IMR-90 (cell line): ENCODE measurements around the gene WNT6.

Experiments
- BHLHE40 ChIP-seq: fragments of 150-350 bp; IDR thresholded peaks from 2 replicates; pipeline ENCODE4 v1.6.1; 2016; ENCODE audit warnings: mild to moderate bottlenecking, low read depth, low read length
- MAFK ChIP-seq: IDR thresholded peaks from 2 replicates; pipeline ENCODE4 v1.6.1; 2012; ENCODE audit warnings: low read depth, low read length, improper control_type of control experiment
- MAZ ChIP-seq: IDR thresholded peaks from 2 replicates; pipeline ENCODE4 v1.6.1; 2012; ENCODE audit warnings: low read depth, mild to moderate bottlenecking, low read length, improper control_type of control experiment, moderate library complexity, borderline replicate concordance
- NFE2L2 ChIP-seq: fragments of 150-350 bp; IDR thresholded peaks from 2 replicates; pipeline ENCODE4 v1.6.1; 2016; ENCODE audit warnings: low read depth, mild to moderate bottlenecking, low read length
- POLR2A ChIP-seq: IDR thresholded peaks from 2 replicates; pipeline ENCODE4 v1.6.1; 2012; ENCODE audit warnings: mild to moderate bottlenecking, low read depth, low read length
- RAD21 ChIP-seq: IDR thresholded peaks from 2 replicates; pipeline ENCODE4 v1.6.1; 2012; ENCODE audit warnings: low read length, improper control_type of control experiment
- RCOR1 ChIP-seq: IDR thresholded peaks from 2 replicates; pipeline ENCODE4 v1.6.1; 2012; ENCODE audit warnings: mild to moderate bottlenecking, low read length, improper control_type of control experiment; ENCODE audit not compliant: insufficient replicate concordance
- SMC3 ChIP-seq: fragments of 150-350 bp; IDR thresholded peaks from 2 replicates; pipeline ENCODE4 v1.6.1; 2016; ENCODE audit warnings: low read depth, mild to moderate bottlenecking, antibody characterized with exemption, low read length, moderate library complexity
- TF ChIP-seq, protein P1 (sequence below): conservative IDR thresholded peaks from 2 replicates; pipeline ENCODE4 v1.5.1; 2012; ENCODE audit warnings: mild to moderate bottlenecking, low read depth, low read length, improper control_type of control experiment
- TF ChIP-seq, protein P2 (sequence below): fragments of 150-350 bp; IDR thresholded peaks from 2 replicates; pipeline ENCODE4 v1.6.1; 2016; ENCODE audit warnings: low read depth, mild to moderate bottlenecking, low read length, moderate library complexity, borderline replicate concordance
- TF ChIP-seq, protein P3 (sequence below): fragments of 150-350 bp; IDR thresholded peaks from 2 replicates; pipeline ENCODE4 v1.6.1; 2017; ENCODE audit warnings: mild to moderate bottlenecking, antibody characterized with exemption, low read length, low read depth

DNA sequence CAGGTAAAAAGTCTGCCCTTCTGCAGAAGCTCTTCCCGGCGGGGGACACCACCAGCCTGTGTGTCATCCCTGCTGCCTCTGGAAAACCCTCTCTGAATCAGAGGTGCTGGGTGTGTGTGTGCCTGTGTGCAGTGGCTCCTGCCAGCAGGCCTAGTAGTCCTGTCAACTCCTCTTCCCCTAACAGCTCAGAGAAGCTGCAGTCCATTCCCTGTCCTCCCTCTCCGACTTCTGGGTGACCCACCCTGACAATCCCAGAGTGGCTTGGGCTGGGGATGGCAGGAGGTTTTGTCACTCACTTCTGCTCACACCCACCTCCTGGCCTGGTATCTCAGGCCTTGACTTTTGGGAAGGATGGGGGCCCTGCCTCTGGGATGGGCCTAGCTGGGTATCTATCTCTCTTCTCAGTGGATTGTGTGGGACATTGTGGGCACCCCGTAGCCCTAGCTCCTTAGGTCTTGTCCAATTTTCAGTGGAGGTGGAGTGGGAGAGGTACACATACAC lies 23.3 kb downstream of the WNT6 start:
- TF ChIP-seq, protein P1, sequence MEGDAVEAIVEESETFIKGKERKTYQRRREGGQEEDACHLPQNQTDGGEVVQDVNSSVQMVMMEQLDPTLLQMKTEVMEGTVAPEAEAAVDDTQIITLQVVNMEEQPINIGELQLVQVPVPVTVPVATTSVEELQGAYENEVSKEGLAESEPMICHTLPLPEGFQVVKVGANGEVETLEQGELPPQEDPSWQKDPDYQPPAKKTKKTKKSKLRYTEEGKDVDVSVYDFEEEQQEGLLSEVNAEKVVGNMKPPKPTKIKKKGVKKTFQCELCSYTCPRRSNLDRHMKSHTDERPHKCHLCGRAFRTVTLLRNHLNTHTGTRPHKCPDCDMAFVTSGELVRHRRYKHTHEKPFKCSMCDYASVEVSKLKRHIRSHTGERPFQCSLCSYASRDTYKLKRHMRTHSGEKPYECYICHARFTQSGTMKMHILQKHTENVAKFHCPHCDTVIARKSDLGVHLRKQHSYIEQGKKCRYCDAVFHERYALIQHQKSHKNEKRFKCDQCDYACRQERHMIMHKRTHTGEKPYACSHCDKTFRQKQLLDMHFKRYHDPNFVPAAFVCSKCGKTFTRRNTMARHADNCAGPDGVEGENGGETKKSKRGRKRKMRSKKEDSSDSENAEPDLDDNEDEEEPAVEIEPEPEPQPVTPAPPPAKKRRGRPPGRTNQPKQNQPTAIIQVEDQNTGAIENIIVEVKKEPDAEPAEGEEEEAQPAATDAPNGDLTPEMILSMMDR, result no peak
- TF ChIP-seq SMC3 (no peak), RCOR1 (no peak), NFE2L2 (no peak), RAD21 (no peak), POLR2A (no peak), MAZ (no peak), MAFK (no peak), BHLHE40 (no peak)
- TF ChIP-seq, protein P2, sequence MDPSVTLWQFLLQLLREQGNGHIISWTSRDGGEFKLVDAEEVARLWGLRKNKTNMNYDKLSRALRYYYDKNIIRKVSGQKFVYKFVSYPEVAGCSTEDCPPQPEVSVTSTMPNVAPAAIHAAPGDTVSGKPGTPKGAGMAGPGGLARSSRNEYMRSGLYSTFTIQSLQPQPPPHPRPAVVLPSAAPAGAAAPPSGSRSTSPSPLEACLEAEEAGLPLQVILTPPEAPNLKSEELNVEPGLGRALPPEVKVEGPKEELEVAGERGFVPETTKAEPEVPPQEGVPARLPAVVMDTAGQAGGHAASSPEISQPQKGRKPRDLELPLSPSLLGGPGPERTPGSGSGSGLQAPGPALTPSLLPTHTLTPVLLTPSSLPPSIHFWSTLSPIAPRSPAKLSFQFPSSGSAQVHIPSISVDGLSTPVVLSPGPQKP, result no peak
- TF ChIP-seq, protein P3, sequence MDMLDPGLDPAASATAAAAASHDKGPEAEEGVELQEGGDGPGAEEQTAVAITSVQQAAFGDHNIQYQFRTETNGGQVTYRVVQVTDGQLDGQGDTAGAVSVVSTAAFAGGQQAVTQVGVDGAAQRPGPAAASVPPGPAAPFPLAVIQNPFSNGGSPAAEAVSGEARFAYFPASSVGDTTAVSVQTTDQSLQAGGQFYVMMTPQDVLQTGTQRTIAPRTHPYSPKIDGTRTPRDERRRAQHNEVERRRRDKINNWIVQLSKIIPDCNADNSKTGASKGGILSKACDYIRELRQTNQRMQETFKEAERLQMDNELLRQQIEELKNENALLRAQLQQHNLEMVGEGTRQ, result no peak
